Measurements from ENCODE around the gene CEMIP.

Gene CEMIP

DNA sequence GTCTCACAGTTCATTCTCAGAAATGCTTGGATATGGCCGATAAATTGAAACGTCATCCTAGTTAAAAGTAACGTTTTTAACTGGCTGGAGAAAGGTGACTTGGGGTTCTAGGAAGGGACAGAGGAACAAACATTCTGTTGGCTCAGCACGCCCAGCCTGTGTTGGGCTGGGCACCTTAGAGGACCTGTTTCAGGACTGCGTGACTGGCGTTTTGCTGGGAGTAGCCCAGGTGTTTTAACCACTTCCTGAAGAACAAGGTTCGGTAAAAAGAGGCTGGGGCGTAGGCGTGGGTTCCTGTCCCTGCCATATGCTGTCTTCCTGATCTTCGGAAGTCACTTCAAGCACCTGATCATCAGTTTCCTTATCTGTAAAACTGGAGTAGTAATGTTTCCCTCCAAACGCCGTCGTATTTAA, 220.5 kb downstream of the CEMIP start:
- peak overlapping the region; percentile 62 for H3K4me3 ChIP-seq (ENCODE audit: insufficient read depth, low read length, poor library complexity, severe bottlenecking)
- H3K36me3 ChIP-seq (ENCODE audit: low read length), result peaks cover 10% of the 10 kb centered on the region; the same call in 1 of the 2 replicates
- peak overlapping the region; percentile 65 for H3K27ac ChIP-seq (ENCODE audit: low read depth, low read length)
- no peak for TF ChIP-seq EZH2phosphoT487 (conservative IDR thresholded peaks at IDR 0.05; ENCODE audit: low read length)
- H2AFZ ChIP-seq (ENCODE audit: low read depth, low read length, severe bottlenecking), result peak overlapping the region; percentile 21
- H3K27me3 ChIP-seq (ENCODE audit: low read length), result no peaks in the 10 kb centered on the region
- peaks cover 9% of the 10 kb centered on the region; the same call in 1 of the 2 replicates for H4K20me1 ChIP-seq (ENCODE audit: low read depth, low read length)
- no peaks in the 10 kb centered on the region for H3K9me3 ChIP-seq (ENCODE audit: insufficient read depth, low read length)
- H3F3A ChIP-seq (ENCODE audit: insufficient read depth), result peaks cover 27% of the 10 kb centered on the region
- H3K9me2 ChIP-seq (replicated peaks; ENCODE audit: insufficient read depth, low read length), result no peaks in the 10 kb centered on the region
- H3K79me2 ChIP-seq (ENCODE audit: insufficient read depth, low read length), result peaks cover 31% of the 10 kb centered on the region
- H3K4me2 ChIP-seq (ENCODE audit: low read depth, low read length, poor library complexity, severe bottlenecking), result peak overlapping the region; percentile 78
- peak overlapping the region; percentile 73 for H3K9ac ChIP-seq (ENCODE audit: low read length)

DNA sequence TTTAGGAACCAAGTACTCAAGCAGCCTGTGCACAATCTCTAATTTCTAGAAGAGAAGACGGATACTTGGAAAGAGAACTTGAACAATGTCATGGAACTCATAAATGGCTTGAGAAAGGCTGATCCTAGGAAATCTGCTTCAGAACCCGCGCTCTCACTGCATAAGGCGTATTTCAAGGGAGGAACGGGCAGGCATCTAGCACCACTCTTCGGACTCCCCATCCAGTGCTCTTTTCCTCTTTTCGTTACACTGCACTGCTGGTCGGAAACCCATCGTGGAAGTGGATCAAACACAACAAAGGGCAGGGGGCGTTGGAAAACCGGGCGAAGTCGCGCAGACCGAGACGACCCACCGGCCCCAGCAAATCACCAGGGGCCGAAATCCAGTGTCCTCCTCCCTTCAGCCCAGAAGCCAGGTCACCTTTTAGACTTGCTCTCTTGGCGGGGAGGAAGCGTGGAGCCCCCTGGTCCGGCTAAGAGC, 221.0 kb downstream of the CEMIP start:
- Histone ChIP-seq H3K27ac (ENCODE audit: low read depth, low read length) (peak overlapping the region; percentile 65), H3K79me2 (ENCODE audit: insufficient read depth, low read length) (peaks cover 36% of the 10 kb centered on the region)
- TF ChIP-seq, protein P1, sequence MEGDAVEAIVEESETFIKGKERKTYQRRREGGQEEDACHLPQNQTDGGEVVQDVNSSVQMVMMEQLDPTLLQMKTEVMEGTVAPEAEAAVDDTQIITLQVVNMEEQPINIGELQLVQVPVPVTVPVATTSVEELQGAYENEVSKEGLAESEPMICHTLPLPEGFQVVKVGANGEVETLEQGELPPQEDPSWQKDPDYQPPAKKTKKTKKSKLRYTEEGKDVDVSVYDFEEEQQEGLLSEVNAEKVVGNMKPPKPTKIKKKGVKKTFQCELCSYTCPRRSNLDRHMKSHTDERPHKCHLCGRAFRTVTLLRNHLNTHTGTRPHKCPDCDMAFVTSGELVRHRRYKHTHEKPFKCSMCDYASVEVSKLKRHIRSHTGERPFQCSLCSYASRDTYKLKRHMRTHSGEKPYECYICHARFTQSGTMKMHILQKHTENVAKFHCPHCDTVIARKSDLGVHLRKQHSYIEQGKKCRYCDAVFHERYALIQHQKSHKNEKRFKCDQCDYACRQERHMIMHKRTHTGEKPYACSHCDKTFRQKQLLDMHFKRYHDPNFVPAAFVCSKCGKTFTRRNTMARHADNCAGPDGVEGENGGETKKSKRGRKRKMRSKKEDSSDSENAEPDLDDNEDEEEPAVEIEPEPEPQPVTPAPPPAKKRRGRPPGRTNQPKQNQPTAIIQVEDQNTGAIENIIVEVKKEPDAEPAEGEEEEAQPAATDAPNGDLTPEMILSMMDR (IDR thresholded peaks at IDR 0.05; ENCODE audit: insufficient read depth, low read length, poor library complexity, severe bottlenecking), result no peak
- no peak for TF ChIP-seq EZH2phosphoT487 (conservative IDR thresholded peaks at IDR 0.05; ENCODE audit: low read length)

DNA sequence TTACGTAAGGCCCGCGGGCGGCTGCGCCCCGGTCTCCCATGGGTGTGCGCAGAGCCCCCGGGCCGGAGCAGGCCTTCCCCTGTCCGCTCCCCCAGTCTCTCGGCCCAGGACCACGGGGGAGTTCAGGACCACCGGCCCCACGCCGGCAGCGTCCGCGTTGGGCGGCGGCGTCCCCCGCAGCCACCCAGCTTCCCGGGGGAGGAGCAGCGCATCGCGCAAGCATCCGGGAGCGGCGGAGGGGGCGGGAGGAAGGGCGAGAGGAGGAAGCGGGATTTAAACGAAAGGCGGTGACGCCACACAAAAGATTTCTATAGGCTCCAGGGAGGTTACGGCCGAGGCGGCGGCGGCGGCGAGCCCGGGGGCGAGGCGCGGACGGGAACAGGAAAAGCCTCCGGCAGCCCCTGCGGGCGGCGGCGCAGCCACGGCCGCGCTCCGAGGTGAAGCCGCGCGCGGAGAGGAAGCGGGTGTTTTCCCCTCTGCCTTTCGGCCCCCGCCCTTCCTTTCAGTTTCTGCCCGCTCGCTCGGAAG, 221.5 kb downstream of the CEMIP start, which contains the start of gene TLNRD1:
Gene TLNRD1 (plus strand): TSS at position 300 of the 528 bp plus-strand sequence. CDS start 1,349 bp downstream, outside the sequence.
- H3F3A ChIP-seq (ENCODE audit: insufficient read depth), result peaks cover 36% of the 10 kb centered on the region
- peak within 1 kb of the TSS; percentile 42 for H2AFZ ChIP-seq (ENCODE audit: low read depth, low read length, severe bottlenecking)
- H3K79me2 ChIP-seq (ENCODE audit: insufficient read depth, low read length), result peaks cover 41% of the 10 kb centered on the region
- peak within 1 kb of the TSS; percentile 73 for H3K9ac ChIP-seq (ENCODE audit: low read length)
- peaks cover 10% of the 10 kb centered on the region; the same call in 1 of the 2 replicates for H3K36me3 ChIP-seq (ENCODE audit: low read length)
- peak within 1 kb of the TSS; percentile 78 for H3K4me2 ChIP-seq (ENCODE audit: low read depth, low read length, poor library complexity, severe bottlenecking)
- H3K9me3 ChIP-seq (ENCODE audit: insufficient read depth, low read length), result no peaks in the 10 kb centered on the region
- H4K20me1 ChIP-seq (ENCODE audit: low read depth, low read length), result peaks cover 9% of the 10 kb centered on the region; the same call in 1 of the 2 replicates
- no peaks in the 10 kb centered on the region for H3K27me3 ChIP-seq (ENCODE audit: low read length)
- peak within 1 kb of the TSS; percentile 62 for H3K4me3 ChIP-seq (ENCODE audit: insufficient read depth, low read length, poor library complexity, severe bottlenecking)
- no peak for TF ChIP-seq EZH2phosphoT487 (conservative IDR thresholded peaks at IDR 0.05; ENCODE audit: low read length)
- TF ChIP-seq, protein P1 (IDR thresholded peaks at IDR 0.05; ENCODE audit: insufficient read depth, low read length, poor library complexity, severe bottlenecking), result no peak
- H3K27ac ChIP-seq (ENCODE audit: low read depth, low read length), result peak within 1 kb of the TSS; percentile 65
- no peaks in the 10 kb centered on the region for H3K9me2 ChIP-seq (replicated peaks; ENCODE audit: insufficient read depth, low read length)

More for the DNA sequence above, 221.0 kb downstream of the CEMIP start:
- Histone ChIP-seq H3K4me2 (ENCODE audit: low read depth, low read length, poor library complexity, severe bottlenecking) (peak overlapping the region; percentile 78), H3K9me3 (ENCODE audit: insufficient read depth, low read length) (no peaks in the 10 kb centered on the region), H3K9me2 (replicated peaks; ENCODE audit: insufficient read depth, low read length) (no peaks in the 10 kb centered on the region), H3K9ac (ENCODE audit: low read length) (peak overlapping the region; percentile 73), H3K4me3 (ENCODE audit: insufficient read depth, low read length, poor library complexity, severe bottlenecking) (peak overlapping the region; percentile 62), H3F3A (ENCODE audit: insufficient read depth) (peaks cover 33% of the 10 kb centered on the region), H2AFZ (ENCODE audit: low read depth, low read length, severe bottlenecking) (peak overlapping the region; percentile 21), H3K36me3 (ENCODE audit: low read length) (peaks cover 10% of the 10 kb centered on the region; the same call in 1 of the 2 replicates), H3K27me3 (ENCODE audit: low read length) (no peaks in the 10 kb centered on the region), H4K20me1 (ENCODE audit: low read depth, low read length) (peaks cover 9% of the 10 kb centered on the region; the same call in 1 of the 2 replicates)

All from SU-DHL-6 (cell line).